HuH-7.5 (cell line): ENCODE data around the gene GINS1.
"Not testable (repeated sequence)": the region's sequence is repeated elsewhere in the genome, so short reads cannot be mapped to it uniquely, and the experiment has no call there.

Experiments
- DNase-seq: peaks from one replicate; pipeline ENCODE4 v3.0.0; 2011; ENCODE audit warnings: low spot score

Gene GINS1

DNA sequence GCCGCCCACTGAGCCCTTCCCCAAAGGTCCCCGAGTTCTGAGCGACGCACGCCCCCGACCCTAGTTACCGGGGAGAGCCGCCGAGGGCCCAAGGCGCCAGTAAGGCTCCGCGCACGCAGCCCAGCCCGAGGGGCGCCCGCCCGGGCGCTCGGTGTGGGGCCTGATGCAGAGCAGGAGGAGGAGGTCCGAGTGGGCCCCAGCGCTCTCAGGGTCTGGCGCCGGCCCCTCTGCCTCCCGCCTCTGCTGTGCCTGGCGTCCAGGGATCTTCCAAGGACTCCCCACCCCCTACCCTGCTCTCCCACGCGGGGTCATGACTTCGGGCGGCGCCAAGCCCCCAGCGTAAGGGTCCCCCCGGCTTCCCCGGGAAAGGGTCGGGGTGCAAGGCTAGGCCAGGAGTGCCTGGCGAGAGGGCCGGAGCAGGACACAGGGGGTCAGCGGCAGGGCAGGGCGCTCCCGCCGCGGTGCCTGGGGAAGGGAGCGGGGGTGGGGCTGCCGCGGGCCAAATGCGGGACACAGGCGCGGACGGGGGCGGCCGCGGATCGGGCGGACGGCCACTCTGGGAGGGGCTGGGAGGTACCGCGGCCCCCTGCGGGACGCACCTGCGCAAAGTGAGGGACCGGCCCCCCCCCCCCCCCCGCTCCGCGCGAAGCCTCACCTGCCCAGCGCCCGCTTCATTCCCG, 17.5 kb upstream of the GINS1 start:
- peak; percentile 60 for DNase-seq

DNA sequence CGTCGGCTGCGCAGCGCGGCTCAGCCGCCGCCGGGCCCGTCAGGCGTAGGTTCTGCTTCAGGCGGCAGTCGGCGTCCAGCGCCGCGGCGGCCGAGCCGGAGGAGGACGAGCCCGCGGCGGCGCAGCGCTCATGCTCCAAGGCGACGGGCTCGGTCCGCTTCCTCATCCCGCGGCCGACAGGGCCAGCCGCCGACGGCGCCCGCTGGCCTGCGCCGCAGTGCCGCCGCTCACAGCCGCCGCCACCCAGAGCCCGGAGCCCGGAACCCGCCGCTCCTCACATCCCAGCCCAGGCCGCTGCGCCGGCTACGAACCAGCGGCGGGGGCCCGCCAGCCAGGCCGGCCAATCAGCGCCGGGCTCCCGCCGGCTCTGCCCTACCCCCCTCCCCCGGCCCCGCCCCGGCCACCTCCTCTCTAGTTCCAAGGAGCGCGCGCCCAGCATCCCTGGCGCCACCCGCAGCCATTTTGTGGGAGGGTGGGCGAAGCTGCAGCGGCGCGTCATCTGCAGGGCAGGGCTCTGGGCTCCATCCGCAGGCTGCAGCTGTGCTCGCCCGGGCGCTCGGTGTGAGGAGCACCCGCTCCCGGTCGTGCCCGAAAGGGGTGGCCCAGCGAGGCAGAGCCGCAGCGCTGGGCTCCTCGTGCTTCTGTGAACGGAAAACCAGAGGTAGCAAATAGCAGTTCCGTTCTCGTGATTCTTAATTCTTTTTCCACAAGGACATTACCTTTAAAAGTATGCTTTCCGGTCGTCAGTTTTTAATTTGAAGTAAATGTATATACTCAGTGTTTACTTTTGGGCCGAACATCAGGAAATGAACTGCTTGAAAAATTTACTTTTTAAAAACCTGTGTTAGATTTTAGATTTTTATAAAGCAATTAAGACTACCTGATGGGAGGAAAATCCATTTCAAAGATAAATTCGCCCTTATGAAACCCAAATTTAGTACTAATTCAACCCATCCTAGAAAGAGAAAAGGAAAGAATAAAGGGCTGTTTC, 16.6 kb upstream of the GINS1 start, which contains the start of gene ABHD12:
ABHD12 (minus strand) TSS at position 298 of the 991 bp plus-strand sequence; CDS start at position 166, 132 bp downstream.
- peak; percentile 97 for DNase-seq

DNA sequence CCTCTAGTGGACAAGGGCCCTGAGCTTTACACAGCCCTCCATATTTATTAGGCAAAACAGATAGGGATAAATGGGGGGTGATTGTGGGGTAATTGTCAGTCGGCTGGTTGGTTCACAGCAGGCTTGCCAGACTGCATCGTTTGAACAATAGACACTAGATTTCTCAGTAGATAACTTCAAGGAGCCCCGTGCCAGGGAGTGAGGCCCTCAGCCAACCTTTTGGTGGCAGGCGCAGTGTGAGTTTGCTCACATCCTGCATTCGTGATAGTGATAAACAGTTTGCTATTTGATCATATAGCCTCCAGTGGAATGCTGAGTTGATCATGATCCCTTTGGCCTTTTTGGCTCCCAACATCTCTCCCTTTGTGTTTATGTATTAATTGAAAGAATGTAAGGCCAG, 13.2 kb upstream of the GINS1 start:
- DNase-seq: no peak

DNA sequence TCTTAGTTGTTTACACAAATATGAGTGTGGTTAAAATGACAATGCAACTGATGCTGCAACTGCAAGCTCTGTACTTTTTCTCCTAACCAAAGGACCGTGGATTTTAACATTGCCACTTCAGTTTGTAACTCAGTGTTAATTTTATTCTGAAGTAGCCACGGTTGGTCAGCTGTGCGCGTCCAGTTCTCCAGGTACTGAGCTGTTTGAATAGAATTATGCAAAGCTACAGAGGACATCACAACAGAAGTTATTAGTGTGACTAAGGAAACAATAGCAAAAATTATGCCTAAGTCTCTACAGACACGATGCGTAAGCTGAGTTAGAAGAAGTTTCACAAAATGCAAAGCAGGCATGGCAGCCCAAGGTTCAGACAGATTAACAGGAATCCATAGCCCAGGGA, 12.5 kb upstream of the GINS1 start:
- no peak for DNase-seq

DNA sequence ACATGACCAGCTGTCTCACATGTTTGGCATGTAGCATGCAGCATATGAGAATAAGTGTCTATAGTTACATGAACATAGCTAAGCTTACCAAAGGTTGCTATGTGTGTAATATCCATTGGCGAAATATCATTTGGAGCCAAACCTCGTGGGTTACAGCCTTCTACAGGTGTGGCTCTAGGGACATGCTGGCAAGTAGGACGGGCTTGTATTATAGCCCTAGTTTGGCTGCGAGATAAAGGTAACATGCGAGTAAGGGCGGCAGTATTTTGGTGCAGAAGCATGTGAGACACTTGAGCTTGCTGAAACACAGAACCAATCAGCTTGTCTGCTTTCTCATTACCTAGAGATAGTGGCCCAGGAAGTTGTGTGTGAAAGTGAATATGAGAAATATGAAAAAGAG, 10.4 kb upstream of the GINS1 start:
- DNase-seq: no peak

DNA sequence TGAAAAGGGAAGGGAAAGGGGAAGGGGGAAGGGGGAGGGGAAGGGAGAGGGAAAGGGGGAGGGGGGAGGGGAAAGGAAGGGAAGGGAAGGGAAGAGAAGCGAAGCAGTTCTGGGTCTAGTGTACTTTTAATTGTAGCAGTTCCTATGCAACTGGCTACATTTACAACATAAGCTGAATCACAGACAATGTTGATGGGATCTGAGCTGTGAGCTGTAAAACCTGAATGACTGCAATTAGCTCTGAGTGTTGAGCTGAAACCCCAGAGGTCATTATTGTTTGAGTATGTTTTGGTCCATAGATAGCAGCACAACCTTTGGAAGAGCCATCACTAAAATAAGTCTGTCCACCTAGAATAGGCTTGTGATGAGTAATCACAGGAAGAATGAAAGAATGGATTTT, 9.7 kb upstream of the GINS1 start:
- DNase-seq: no peak

DNA sequence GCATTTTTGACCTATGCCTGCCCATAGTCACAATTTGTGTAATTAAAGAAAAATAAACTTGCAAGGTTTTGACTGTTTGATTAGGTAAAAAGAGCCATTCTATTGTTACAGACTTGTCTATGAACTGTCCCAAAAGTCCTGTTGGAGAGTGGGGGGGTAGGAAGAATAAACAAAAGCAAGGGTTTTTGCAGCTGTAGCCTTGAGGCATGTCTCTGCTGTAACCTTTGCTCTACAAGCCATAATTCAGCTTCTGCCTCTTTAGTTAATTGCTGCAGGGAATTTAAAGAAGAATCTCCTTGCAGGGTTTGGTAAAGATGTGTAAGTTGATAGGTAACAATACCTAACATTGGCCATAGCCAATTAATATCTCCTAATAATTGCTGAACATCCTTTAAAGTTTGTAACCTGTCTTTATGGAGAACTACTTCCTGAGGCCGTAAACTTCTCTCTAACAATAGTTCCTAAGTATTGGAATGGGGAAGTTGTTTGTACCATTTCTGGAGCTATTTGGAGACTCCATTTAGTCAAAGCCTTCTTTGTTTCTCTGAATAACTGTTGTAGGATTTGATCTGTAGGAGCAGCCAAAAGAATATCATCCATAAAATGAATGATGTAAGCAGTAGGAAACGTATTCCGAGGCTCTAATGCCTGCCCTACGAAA, 9.0 kb upstream of the GINS1 start:
- DNase-seq: no peak

DNA sequence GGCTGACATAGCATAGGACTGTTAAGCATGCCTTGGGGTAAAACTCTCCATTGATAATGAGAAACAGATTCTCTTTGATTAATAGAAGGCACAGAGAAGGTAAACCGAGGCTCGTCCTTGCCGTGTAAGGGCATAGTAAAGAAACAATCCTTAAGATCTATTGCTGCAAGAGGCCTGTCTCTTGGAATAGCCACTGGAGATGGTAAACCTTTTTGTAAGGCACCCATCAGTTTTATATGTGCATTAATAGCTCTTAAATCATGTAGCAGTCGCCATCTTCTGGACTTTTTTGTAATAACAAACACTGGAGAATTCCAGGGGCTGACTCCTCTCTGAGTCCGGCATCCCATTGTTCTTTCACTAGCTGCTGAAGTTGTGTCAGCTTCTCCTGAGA, 8.4 kb upstream of the GINS1 start:
- no peak for DNase-seq

DNA sequence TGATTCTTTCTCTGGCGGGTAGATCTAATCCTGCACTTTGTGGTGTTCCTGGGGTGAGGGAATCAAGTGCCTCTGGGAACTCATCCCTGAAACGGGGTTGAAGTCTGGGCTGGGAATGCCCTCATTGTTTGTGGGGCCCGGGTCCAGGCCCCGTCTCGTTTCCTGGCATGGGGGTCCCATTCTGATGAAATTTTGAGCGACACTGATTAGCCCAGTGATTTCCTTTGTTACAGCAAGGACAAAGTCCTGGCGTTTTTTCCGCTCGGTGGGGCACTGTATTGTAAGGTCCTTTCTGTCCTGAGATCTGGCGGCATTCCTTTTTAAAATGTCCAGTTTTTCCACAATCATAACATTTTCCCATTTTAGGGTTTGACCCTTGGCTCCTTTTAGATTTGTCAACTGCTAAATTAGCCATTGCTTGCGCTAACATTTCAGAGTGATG, 7.2 kb upstream of the GINS1 start:
- not testable (repeated sequence) for DNase-seq

DNA sequence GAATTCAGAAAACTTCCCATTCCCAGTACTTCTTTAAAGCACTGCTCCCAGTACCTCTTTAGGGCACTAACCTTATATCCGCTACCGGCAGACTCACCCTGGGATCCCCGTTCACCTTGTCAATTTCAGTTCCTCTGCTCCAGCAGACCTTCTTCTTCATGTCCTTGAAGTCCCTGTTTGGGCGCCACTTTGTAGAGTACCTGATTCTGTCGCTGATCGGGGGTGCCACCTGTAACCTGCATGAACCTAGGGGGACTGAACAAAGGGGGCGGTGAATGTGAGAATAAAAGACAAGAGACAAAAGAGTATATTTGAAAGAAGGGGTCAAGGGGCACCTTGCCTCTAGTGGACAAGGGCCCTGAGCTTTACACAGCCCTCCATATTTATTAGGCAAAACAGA, 4.9 kb upstream of the GINS1 start:
- no peak for DNase-seq

DNA sequence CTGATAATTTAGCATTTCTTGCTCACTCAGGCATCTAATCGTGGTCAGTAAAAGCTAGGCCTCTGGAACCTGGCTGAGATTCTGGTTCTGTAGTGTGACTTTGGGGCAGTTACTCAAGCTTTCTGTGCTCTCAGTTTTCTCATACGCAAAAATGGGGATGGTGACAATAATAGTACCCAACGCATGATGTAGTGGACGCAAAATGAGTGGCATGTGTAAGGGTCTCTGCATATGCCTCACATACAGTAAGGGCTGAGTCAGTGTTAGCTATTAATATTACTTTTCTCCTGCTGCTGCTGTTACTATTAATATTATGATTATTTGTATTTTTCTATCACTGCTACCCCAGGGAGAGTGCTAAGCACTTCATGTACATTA, 686 bp downstream of the GINS1 start:
- DNase-seq: no peak

DNA sequence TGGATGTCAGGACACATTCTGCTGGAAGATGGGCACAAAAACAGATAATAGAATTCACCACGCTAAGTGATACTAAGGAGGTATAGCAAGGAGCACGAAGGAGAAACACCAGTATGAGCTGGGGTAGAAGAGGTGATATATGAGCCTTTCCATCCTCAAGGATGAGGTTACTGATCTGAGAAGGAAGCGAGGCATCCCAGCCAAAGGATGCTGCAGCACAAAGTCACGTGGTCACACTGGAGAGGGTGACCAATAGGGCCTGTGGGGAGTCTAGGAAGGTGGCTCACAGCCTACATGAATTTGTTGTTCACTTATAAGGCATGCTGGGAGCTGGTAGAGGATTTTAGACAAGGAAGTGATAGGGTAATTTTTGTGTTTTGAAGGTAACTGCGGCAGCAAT, 1.4 kb downstream of the GINS1 start:
- no peak for DNase-seq

DNA sequence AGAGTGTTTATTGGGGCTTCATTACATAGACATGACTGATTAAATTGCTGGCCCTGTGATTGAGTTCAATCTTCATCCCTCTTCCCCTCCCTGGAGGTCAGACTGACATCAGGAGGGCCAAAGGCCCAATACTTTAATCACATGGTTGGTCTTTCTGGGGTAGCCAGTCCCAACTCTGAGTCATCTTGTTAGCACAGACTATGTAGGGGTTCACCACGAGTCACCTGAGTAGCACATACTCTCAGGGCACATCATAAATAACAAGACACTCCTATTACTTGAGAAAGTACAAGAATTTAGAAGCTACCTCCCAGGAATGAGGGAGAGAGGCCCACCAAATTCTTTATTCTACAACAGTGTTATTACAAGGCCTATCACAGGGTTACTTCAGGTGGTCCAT, 11.3 kb downstream of the GINS1 start:
- DNase-seq: no peak

DNA sequence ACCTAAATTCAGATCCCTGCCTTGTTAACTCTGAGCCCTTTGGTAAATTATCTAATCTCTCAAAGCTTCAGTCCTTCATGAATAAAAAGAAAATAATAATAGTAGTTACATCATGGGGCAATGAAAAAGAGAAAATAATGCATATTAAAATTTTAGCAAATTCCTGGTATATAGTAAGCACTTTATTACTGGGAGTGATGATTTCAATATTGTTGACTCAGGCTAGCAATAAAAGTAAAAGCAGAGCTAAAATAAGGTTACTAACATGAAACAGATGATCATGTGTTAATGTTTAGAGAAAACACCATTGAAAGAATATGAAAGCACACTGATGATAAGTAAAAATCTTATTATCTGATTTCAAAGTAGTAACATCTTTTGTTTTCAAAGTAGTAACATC, 13.6 kb downstream of the GINS1 start:
- no peak for DNase-seq

DNA sequence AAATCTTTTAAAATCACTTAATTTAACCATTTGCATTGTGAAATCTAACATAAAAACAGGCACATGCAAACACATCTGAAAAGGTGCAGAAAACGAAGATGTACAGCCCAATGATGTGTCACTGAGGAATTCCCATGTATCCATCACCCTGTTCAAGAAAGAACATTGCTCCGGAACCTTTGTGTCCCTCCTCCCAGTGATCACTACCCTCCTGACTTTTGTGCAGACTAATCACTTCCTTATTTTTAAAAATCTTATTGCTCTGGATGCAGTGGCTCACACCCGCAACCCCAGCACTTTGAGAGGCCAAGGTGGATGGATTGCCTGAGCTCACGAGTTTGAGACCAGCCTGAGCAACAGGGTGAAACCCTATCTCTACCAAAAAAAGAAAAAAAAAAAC, 14.6 kb downstream of the GINS1 start:
- DNase-seq: no peak

DNA sequence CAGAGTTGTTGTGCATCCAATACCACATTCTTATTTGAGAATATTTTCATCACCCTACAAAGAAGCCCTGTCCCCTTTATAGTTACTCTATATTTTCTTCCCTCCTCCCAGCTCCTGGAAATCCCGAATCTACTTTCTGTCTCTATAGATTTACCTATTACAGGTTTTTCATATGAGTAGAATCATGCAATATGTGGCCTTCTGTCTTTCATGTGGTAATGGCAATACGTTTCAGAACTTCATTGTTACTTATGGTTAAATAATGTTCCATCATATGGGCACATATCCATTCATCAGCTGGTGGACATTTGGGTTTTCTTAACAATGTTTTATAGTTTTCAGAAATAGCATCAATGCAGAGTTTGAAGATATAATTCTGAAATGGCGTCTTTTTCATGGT, 17.1 kb downstream of the GINS1 start:
- no peak for DNase-seq

DNA sequence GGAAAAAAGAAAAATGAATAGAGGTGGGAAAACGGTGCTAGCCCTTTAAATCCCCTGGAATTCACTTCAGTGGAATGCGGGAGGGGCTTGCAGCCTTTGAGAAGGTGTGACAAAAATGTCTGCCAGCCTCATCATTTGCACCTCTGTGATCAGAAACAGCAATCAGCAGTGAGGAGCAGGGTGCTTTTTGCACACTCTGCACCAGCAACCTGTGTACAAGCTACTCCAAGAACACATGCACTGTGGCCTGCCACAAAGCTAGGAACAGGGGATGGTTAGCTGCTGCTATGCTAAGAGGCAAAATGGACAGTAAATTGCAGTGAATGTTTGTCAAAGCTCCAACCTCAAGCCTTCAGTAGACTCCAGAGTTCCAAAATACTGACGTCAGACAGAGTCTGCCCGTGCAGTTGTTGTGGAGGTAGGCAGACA, 29.7 kb downstream of the GINS1 start:
- DNase-seq: no peak

DNA sequence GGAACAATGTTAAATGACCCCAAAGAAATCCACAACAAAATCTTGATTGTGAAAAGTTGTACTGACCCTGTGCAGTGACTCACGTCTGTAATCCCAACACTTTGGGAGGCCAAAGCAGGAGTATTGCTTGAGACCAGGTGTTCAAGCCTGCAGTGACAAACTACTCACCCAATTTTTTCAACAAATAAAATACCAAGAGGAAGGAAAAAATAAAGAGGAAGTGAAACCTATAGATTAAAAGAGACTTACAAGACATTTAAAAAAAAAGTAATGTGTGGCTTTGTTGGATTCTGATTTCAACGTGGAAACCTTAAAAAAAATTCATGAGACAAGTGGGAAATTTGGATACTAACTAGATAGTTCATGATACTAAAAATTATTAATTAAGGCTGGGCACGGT, 31.9 kb downstream of the GINS1 start:
- no peak for DNase-seq

DNA sequence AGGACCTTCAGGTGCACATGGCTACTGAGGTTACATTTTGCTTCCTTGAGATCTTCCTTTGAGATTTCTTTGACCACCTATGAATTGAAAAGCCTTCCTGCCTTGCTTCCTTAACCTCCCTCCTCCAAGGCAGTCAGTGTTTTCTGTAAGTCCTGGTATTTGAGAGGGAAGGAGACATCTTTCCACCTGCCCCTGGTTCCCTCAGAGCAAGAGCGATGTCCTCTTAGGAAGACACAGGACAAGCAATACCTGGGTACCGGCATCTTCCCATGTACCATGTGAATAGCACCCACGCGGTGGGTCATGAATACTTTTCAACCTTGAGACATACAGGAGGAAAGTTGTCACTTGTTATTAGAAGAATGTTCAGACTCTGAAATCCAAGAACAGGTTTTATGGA, 37.1 kb downstream of the GINS1 start:
- no peak for DNase-seq

DNA sequence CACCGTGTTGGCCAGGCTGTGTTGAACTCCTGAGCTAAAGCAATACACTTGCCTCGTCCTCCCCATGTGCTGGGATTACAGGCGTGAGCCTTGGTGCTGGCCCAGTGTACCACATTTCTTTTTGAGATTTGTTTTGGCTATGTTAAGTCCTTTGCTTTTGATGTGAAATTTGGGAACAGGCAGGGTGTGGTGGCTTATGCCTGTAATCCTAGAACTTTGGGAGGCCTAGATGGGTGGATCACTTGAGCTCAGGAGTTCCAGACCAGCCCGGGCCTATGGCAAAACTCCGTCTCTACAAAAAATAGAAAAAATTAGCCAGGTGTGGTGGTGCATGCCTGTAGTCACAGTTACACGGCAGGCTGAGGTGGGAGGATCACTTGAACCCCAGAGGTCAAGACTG, 40.2 kb downstream of the GINS1 start:
- no peak for DNase-seq

DNA sequence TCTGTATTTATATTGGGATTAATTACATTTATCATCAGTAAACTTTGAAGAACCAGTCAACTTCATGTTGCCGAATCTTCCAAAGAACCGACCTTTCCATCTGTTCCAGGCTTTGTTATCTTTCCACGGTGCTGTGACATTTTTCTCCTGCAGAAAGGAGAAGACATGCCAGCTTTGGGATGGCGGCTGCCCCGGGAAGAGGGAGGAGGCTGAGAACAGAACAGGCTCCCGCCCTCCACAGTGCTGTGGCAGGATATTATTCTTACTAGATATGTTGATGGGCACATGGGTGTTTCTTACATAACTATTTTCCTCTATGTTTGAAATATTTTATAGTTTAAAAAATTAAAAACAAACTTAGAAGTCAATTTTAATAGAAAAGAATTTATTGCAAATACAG, 44.9 kb downstream of the GINS1 start:
- no peak for DNase-seq

DNA sequence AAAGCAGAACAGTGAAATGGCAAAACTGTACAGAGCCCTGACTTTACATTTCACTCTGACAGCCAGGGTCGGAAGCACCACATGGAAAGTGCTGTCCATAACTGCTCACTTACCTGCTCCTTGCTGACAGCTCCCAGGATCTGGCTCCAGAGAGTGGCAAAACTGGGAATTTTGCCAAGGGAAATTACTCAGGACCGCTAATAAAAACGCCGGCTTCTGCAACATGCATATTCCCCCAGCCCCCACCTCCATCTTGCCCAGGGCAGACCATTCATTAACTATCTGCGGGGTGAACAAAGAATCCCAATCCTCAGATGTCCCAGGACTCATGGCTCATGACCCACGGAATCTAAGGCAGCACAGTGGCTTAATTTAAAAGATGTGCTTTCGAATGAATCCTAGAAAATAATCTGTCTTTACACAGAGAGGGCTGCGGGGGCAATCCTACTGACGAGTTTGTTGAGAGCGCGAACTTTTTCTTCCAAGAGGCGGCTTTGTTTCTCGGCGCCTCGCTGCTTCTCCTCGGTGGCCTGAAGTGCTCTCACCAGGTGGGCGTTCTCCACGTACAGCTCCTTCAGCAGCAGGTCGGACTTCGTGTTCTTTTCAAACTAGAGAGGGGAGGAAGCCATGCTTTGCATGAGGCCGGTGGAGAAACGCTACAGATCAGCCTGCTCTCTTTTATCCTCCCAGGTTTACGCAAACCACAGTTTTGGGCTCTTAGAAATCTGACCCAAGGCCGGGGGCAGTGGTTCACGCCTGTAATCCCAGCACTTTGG, 45.8 kb downstream of the GINS1 start:
- DNase-seq: no peak
